Keratinocyte (primary cell): Measurements from ENCODE around the gene ARHGAP1.

Experiments used
- CTCF ChIP-seq, 3 experiments: IDR thresholded peaks in 1 of 3; conservative IDR thresholded peaks in 1 of 3; optimal IDR thresholded peaks in 1 of 3; 2 replicates in 2 of 3; 3 replicates in 1 of 3; pipeline versions ENCODE3 to v1.5.1; 2011; ENCODE audit warnings: low read length in 3 of 3, mild to moderate bottlenecking in 3 of 3, moderate library complexity in 2 of 3, control low read depth in 1 of 3, inconsistent platforms in 1 of 3; ENCODE audit not compliant: insufficient read depth in 2 of 3; ENCODE audit errors: extremely low read depth in 1 of 3
- EZH2 ChIP-seq: IDR thresholded peaks from one replicate; pipeline ENCODE4 v1.6.1; 2012; ENCODE audit warnings: inconsistent platforms, mild to moderate bottlenecking, low read length, moderate library complexity

- TF ChIP-seq CTCF (optimal IDR thresholded peaks at IDR 0.05 in 1 of 3, IDR thresholded peaks at IDR 0.05 in 1 of 3, conservative IDR thresholded peaks at IDR 0.05 in 1 of 3; ENCODE audit: extremely low read depth in 1 of 3, insufficient read depth in 2 of 3, low read length in 3 of 3): no peak
- TF ChIP-seq EZH2: no peak
Measured at GRCh38 chr11:46705070-46705688, 4.8 kb upstream of the ARHGAP1 start.
